ENCODE data around the gene LRRC71. TPM values are rescaled to one million over a fixed set of nuclear protein-coding genes. Genes with fewer than 3 reads are reported as not detected.

The LRRC71 gene
- total RNA-seq, 1 donor from 2014 or later: 0.14 TPM

- Histone ChIP-seq H3K4me3 (ENCODE audit: insufficient read depth, low read depth, low read length) (no peak overlapping the region), H3K27ac (ENCODE audit: low read depth, low read length) (no peak overlapping the region), H3K9me3 (ENCODE audit: insufficient read depth, low read depth, low read length) (no peaks in the 10 kb centered on the region), H3K9ac (ENCODE audit: low read length) (no peak overlapping the region), H3K4me2 (ENCODE audit: low read length) (no peak overlapping the region), H3K79me2 (ENCODE audit: insufficient read depth, low read length) (no peaks in the 10 kb centered on the region), H3K36me3 (ENCODE audit: insufficient read depth, low read length) (peaks cover 46% of the 10 kb centered on the region), H4K20me1 (ENCODE audit: insufficient read depth, low read length) (no peaks in the 10 kb centered on the region), H3K4me1 (ENCODE audit: insufficient read depth, low read length) (no peaks in the 10 kb centered on the region), H3K27me3 (ENCODE audit: insufficient read depth, low read length) (no peaks in the 10 kb centered on the region), H2AFZ (ENCODE audit: low read depth, low read length) (no peak overlapping the region)
- H3K36me3 Mint-ChIP-seq (ENCODE audit: low read depth, unreplicated experiment): peaks cover 42% of the 10 kb centered on the region
- no peak for FAIRE-seq
- no peaks in the 10 kb centered on the region for H3K27me3 Mint-ChIP-seq (ENCODE audit: low read depth, unreplicated experiment)
- no peak overlapping the region for H3K4me3 Mint-ChIP-seq (ENCODE audit: unreplicated experiment)
- no peak for DNase-seq (ENCODE audit: low read depth)
- H3K9me3 Mint-ChIP-seq (ENCODE audit: unreplicated experiment): no peaks in the 10 kb centered on the region
- H3K27ac Mint-ChIP-seq (ENCODE audit: unreplicated experiment): no peak overlapping the region
- TF ChIP-seq EZH2 (IDR thresholded peaks at IDR 0.05; ENCODE audit: insufficient read depth, low read length) (no peak), CTCF (IDR thresholded peaks at IDR 0.05; ENCODE audit: insufficient read depth, low read depth, low read length) (no peak)
- peaks cover 24% of the 10 kb centered on the region for H3K4me1 Mint-ChIP-seq (ENCODE audit: low read depth, unreplicated experiment)
Measured at GRCh38 chr1:156958247-156958714, 37.8 kb downstream of the LRRC71 start.

- no peak overlapping the region for H3K4me3 ChIP-seq (ENCODE audit: insufficient read depth, low read depth, low read length)
- no peaks in the 10 kb centered on the region for H3K9me3 Mint-ChIP-seq (ENCODE audit: unreplicated experiment)
- H2AFZ ChIP-seq (ENCODE audit: low read depth, low read length): no peak overlapping the region
- no peak for DNase-seq (ENCODE audit: low read depth)
- no peaks in the 10 kb centered on the region for H3K79me2 ChIP-seq (ENCODE audit: insufficient read depth, low read length)
- H3K4me3 Mint-ChIP-seq (ENCODE audit: unreplicated experiment): no peak overlapping the region
- no peaks in the 10 kb centered on the region for H3K27me3 Mint-ChIP-seq (ENCODE audit: low read depth, unreplicated experiment)
- H3K27ac Mint-ChIP-seq (ENCODE audit: unreplicated experiment): no peak overlapping the region
- H3K4me1 Mint-ChIP-seq (ENCODE audit: low read depth, unreplicated experiment): peaks cover 34% of the 10 kb centered on the region
- no peaks in the 10 kb centered on the region for H3K9me3 ChIP-seq (ENCODE audit: insufficient read depth, low read depth, low read length)
- no peak for TF ChIP-seq EZH2 (IDR thresholded peaks at IDR 0.05; ENCODE audit: insufficient read depth, low read length)
- TF ChIP-seq CTCF (IDR thresholded peaks at IDR 0.05; ENCODE audit: insufficient read depth, low read depth, low read length): no peak
- no peaks in the 10 kb centered on the region for H3K4me1 ChIP-seq (ENCODE audit: insufficient read depth, low read length)
- H3K9ac ChIP-seq (ENCODE audit: low read length): no peak overlapping the region
- H3K36me3 ChIP-seq (ENCODE audit: insufficient read depth, low read length): peaks cover 48% of the 10 kb centered on the region
- H3K27me3 ChIP-seq (ENCODE audit: insufficient read depth, low read length): no peaks in the 10 kb centered on the region
- H4K20me1 ChIP-seq (ENCODE audit: insufficient read depth, low read length): no peaks in the 10 kb centered on the region
- H3K4me2 ChIP-seq (ENCODE audit: low read length): no peak overlapping the region
- H3K36me3 Mint-ChIP-seq (ENCODE audit: low read depth, unreplicated experiment): peaks cover 50% of the 10 kb centered on the region
- no peak overlapping the region for H3K27ac ChIP-seq (ENCODE audit: low read depth, low read length)
- no peak for FAIRE-seq
Measured at GRCh38 chr1:156959414-156959813, 39.0 kb downstream of the LRRC71 start.

GRCh38 chr1:156959925-156960324 lies 39.5 kb downstream of the LRRC71 start:
- peaks cover 34% of the 10 kb centered on the region for H3K4me1 Mint-ChIP-seq (ENCODE audit: low read depth, unreplicated experiment)
- DNase-seq (ENCODE audit: low read depth) (no peak), FAIRE-seq (no peak)
- peaks cover 48% of the 10 kb centered on the region for H3K36me3 Mint-ChIP-seq (ENCODE audit: low read depth, unreplicated experiment)
- Histone ChIP-seq H4K20me1 (ENCODE audit: insufficient read depth, low read length) (no peaks in the 10 kb centered on the region), H2AFZ (ENCODE audit: low read depth, low read length) (no peak overlapping the region), H3K36me3 (ENCODE audit: insufficient read depth, low read length) (peaks cover 46% of the 10 kb centered on the region), H3K9me3 (ENCODE audit: insufficient read depth, low read depth, low read length) (no peaks in the 10 kb centered on the region), H3K27me3 (ENCODE audit: insufficient read depth, low read length) (no peaks in the 10 kb centered on the region), H3K4me3 (ENCODE audit: insufficient read depth, low read depth, low read length) (no peak overlapping the region), H3K4me1 (ENCODE audit: insufficient read depth, low read length) (no peaks in the 10 kb centered on the region), H3K79me2 (ENCODE audit: insufficient read depth, low read length) (no peaks in the 10 kb centered on the region), H3K9ac (ENCODE audit: low read length) (no peak overlapping the region), H3K4me2 (ENCODE audit: low read length) (no peak overlapping the region), H3K27ac (ENCODE audit: low read depth, low read length) (no peak overlapping the region)
- no peaks in the 10 kb centered on the region for H3K9me3 Mint-ChIP-seq (ENCODE audit: unreplicated experiment)
- TF ChIP-seq EZH2 (IDR thresholded peaks at IDR 0.05; ENCODE audit: insufficient read depth, low read length) (no peak), CTCF (IDR thresholded peaks at IDR 0.05; ENCODE audit: insufficient read depth, low read depth, low read length) (no peak)
- H3K4me3 Mint-ChIP-seq (ENCODE audit: unreplicated experiment): no peak overlapping the region
- H3K27me3 Mint-ChIP-seq (ENCODE audit: low read depth, unreplicated experiment): no peaks in the 10 kb centered on the region
- no peak overlapping the region for H3K27ac Mint-ChIP-seq (ENCODE audit: unreplicated experiment)

Measured in astrocyte (in vitro differentiated cells and primary cell).